NCI-H446 (cell line): Measurements from ENCODE around the gene OAT.
A peak's percentile ranks its signal among the peaks of the same experiment; 100 is the strongest.
"Not testable (repeated sequence)": the region's sequence is repeated elsewhere in the genome, so short reads cannot be mapped to it uniquely, and the experiment has no call there.

Experiments
- DNase-seq, 2 experiments: peaks; one replicate each; lab custom pipeline; 2025; lab: John Stamatoyannopoulos, UW

The OAT gene

DNA sequence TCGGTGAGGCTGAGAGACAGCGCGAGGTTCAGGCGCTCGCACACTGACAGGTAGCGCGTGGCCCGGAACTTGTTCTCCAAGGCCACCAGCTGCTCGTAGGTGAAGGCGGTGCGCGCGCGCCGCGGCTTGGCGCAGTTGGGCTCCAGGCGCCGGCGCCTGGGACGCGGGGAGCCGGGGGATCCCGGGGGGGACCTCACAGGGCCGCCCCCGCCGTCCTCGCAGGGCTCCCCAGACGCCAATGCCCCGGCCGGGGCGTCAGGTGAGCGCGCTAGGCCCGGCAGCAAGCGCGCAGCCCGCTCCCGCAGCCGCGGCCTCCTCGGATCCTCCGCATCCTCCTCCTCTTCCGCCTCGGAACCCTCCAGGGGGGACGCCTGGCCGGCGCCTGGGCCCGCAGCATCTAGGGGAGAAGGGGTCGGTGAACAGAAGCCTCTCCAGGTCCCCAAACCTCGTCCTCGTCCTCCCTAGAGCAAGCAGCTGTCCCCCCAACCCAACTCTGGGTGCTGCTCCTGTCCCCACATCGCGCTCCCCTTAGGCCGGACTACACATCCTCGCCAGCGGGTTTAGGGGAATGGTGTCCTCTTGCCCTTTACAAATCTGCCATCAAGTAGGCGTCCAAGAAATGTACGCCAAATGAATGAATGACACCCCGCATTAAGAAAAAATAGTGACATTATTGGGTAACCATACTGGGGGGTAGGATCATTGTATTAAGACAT, 29.2 kb upstream of the OAT start:
- DNase-seq = no peak

DNA sequence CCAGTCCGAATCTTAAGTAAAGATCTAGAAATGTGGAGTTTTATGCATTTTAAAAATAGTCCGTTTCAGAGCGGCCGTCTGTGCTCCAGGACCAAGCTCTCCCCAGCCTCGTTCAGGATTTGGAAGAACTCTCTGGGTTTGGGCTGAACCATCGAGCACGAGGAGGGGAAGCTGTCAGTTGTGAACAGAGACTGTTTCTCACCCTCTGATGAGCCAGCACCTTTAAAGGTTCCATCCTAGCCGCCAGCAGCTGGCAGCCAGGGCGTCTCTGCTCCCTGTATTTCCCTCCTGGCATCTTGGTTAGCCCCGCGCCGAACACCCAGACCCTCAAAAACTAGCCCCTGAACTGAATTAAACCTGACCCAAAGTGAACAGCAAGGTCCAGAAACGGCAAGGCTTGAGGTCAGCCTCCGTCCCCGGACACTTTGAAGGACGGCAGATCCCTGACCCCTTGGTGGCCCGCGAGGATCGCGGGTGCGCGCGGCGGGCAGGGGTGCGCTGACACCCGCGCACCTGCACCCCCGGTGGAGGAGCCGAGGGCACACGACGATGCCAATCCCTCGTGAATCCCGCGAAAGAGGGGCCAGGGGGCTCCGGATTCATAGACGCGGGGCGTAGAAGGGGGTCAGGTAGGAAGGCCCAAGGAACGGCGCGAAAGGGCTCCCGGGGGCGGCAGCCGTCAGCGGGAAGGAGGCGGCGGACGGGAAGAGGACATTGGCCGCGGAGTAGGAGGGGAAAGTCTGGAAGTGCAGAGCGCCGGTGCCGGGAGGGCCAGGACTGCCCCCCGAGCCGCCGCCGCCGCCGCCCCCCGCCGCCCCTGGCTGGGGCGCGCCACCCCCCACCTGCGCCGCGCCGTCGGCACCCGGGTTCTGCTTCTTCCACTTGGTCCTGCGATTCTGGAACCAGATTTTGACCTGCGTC, 28.4 kb upstream of the OAT start:
- DNase-seq = no peak

DNA sequence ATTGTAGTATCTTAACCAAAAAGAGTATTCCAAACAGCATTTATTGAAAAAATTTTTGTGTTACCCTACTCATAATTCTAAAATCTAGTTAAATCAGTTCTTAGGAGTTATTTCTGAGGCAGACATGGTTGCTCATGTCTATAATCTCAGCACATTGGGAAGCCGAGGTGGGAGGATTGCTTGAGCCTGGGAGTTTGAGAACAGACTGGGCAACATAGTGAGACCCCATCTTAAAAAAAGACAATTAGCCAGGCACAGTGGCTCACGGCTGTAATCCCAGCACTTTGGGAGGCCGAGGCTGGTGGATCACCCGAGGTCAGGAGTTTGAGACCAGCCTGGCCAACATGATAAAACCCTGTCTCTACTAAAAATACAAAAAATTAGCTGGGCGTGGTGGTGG, 23.0 kb upstream of the OAT start:
- not testable (repeated sequence) for DNase-seq

DNA sequence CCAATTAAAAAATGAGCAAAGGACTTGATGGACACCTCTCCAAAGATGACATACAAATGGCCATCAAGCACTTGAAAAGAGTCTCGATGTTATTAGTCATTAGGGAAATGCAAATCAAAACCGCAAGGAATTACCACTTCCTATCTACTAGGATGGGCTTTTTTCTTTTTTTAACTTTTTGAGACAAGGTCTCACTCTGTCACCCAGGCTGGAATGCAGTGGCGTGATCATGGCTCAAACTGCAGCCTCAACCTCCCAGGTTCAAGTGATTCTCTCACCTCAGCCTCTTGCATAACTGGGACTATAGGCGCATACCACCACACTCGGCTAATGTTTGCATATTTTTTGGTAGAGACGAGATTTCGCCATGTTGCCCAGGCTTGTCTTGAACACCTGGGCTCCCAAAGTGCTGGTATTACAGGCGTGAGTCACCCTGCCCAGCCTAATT, 17.5 kb upstream of the OAT start:
- no peak for DNase-seq

DNA sequence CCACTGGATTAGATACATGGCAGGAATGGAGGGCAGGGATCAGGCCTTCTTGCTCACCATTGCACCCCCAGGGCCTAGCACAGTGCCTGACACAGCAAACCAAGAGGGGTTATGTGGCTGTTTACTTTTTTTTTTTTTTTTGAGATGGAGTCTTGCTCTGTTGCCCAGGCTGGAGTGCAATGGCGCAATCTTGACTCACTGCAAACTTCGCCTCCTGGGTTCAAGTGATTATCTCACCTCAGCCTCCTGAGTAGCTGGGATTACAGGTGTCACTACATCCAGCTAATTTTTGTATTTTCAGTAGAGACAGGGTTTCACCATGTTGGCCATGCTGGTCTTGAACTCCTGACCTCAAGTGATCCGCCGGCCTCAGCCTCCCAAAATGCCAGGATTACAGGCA, 17.0 kb upstream of the OAT start:
- not testable (repeated sequence) for DNase-seq

DNA sequence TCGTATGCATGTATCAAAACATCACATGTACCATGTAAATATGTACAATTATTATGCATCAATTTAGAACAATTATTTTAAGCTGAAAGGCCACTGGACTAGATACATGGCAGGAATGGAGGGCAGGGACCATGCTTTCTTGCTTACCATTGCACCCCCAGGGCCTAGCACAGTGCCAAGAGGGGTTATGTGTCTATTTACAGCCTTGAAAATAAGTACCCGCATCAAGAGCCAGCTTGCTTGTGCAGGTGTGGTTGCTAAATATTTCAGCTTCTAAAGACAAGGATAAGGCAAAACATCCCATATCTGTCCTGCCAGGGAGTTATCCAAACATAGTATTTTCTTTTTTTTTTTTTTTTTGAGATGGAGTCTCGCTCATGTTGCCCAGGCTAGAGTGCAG, 14.7 kb upstream of the OAT start:
- DNase-seq = no peak

DNA sequence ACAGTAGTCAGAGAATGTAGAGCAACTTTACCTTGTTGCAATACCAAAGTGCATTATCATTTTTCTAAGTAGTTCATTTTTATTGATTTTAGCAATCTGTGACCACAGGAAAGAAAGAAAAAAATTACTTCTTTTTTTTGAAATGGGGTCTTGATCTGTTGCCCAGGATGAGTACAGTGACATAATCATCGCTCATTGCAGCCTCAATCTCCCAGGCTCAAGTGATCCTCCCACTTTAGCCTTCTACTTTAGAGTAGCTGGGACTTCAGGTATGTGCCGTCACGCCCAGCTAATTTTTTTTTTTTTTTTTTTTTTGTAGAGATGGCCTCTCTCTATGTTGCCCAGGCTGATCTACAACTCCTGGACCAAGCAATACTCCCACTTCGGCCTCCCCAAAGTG, 11.4 kb upstream of the OAT start:
- DNase-seq = no peak

DNA sequence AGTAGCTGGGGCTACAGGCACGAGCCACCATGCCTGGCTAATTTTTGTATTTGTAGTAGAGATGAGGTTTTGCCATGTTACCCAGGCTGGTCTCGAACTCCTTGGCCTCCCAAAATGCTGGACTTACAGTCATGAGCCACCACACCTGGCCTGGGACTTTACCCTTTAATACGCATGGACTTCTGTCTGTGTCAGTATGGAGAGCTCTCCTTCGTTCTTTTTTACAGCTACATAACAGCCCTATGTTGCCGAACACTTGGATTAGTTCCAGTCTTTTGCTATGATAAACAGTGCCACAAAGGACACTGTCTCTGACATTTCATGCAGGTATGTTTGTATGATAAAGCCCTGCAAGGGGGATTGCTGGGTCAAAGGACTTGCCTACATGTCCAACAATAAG, 10.9 kb upstream of the OAT start:
- no peak for DNase-seq

DNA sequence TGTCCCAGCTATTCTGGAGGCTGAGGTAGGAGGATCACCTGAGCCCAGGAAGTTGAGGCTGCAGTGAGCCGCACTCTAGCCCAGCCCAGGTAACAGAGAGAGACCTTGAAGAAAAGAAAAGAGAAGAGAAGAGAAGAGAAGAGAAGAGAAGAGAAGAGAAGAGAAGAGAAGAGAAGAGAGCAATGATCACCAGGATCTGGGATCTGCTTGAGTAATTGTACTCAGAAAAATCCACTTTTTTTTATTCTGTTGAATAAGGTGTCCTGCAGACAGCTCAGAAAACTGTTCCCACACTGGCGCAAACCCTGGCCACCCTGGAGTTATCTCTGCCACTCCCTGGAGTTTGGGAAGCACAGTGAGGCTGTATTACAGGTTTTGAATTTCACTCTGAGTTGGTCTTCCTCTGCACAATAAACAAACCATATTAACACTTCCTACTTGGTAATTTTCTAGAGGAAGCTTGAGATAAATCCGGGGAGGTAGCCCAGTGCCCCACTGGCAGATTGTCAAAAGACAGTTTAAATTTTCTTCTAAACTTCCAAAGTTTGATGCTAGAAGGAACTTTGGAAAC, 9.6 kb upstream of the OAT start:
- no peak for DNase-seq

DNA sequence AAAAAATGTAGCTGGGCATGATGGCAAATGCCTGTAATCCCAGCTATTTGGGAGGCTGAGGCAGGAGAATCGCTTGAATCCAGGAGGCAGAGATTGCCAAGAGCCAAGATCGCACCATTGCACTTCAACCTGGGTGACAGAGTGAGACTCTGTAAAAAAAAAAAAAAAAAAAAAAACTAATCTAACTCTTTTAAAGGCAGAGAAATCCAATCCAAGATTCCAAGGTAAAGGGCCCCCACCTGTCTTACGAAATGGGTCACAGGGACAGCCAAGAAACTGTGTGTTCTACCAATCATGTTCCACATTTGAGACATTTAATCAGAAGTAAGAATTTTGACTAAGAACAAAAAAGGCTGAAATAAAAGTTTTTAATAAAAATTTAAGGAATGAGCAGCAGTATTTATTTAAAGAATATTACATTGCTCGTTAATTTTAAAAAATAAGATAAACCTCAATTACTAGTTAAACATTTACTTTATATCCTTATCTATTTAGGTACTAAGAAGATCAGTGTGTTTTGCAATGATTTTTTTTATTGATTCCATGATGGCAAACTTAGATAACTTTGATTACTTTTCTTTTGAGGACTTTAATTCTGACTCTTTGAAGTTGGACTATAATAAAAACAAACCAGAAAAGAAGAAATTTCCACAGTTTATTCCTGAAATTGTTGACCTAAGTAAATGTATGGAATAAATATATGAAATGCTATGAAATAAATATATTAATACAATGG, 6.7 kb upstream of the OAT start:
- no peak for DNase-seq

DNA sequence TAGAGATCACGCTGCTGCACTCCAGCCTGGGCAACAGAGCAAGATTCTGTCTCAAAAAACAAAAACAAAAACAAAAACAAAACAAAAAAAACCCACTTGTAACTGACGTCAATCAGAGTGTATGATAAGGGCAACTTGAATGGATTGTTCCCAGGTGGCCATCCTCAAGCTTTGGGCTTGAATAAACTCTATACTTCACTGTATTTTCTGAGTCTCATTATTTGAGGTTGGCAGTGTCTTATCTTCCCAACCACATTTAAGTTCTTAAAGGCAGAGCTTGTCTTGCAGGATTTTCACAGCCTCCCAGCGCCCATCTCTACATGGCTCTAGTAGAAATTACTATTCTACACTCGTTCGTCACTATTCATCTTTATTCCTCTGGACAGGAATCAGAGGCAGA, 5.1 kb upstream of the OAT start:
- DNase-seq = no peak

DNA sequence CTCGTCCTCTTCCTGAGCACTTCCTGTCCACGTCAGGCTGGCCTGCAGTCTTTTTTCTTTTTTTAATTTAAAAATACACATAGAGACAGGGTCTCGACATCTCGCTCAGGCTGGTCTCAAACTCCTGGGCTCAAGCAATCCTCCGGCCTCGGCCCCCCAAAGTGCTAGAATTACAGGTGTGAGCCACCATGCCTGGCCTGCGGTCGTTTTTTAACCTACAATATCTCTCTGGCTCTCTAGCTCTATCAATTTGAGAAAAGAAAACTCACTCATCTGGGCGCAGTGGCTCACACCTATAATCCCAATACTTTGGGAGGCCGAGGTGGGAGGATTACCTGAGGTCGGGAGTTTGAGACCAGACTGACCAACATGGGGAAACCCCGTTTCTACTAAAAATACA, 4.0 kb upstream of the OAT start:
- no peak for DNase-seq

DNA sequence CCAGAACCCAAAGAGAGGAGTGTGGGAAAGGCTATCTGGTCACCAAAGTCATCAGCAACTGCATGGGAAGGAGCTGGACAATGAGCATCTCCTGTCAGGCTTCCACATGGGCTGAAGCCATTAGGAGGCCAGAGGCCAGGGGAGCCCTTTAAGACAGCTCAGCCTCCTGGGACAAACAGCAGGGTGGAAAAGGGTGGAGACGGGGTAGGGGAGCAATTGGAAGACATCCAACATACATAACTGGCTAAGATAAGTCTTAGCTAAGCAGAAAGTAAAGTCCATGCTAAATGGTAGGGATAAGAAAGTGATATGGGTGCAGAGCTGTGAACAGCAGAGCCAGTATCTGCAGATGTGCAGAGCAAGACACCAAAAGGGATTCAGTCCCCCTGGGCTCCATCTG, 1.5 kb upstream of the OAT start:
- no peak for DNase-seq

DNA sequence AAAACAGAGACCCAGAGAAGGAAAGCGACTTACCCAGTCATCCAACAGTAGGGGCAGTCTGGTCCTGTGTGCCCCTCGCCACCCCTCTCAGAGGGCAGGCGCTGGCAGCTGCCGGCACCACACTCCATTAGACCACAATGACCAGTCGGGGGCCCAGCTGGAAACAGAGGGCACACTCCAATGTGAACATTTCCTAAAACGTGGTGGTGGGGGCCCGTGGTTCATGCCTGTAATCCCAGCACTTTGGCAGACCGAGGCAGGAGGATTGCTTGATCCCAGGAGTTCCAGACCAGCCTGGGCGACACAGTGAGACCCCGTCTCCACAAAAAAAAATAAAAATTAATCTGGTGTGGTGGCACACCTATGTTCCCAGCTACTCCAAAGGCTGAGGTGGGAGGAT, 912 bp upstream of the OAT start:
- DNase-seq = no peak

DNA sequence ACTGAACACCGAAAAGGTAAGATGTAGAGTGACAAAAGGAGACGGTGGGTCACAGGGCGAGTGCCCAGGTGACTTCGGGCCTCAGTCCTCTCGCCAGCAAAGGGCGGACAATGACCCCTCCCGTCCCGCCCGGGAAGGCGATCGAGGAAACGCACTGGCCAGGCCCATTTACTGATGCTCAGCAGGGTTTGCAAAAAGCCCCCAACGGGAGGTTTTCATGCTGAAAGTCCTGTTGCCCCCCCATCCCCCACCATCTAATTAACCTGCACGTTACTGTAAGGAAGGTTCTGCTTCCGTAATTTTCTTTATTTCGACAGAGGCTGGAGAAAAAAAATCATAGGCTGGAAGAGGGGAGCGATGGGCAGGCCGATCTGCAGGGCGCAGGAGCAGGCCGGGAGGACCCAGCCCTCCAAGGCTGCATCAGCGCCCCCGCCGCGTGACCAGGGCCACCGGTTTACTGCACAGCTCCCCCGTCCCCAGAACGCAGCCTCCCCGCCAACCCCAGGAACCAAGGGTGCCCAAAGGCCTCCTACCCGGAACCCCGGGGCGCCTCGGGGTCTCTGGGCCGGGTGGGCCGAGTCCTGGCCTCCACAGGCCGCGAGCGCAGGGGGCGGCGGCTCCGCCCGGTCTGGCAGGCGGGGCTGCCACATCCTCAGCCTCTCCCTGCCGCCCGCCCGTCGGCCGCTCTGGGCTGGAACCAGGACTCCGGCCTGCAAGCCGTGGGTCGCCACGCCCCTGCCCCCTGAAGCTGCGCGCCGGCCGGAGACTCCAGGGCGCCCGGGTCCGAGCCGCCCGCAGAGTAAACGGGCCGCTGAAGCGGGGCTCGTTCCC, 613 bp downstream of the OAT start:
- DNase-seq = peak in 1 of 2 experiments; percentile 37

DNA sequence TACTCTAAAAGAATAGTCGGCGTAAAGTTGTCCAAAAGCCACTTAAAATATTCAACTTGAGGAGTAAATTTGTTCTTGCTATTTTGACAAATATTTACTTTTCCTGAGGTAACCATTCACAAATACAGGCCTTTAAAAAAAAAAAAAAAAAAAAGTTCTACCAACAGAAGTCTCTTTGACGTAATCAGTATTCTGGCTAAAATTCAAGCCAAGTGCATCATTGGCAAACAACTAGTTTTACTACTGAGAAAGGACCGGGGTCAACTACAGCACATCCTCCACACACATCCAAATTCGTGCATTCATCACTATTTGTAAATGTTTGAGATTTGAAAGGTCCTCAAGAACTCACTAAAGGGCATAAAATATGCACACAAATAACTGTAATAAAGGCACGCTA, 2.0 kb downstream of the OAT start:
- no peak for DNase-seq

DNA sequence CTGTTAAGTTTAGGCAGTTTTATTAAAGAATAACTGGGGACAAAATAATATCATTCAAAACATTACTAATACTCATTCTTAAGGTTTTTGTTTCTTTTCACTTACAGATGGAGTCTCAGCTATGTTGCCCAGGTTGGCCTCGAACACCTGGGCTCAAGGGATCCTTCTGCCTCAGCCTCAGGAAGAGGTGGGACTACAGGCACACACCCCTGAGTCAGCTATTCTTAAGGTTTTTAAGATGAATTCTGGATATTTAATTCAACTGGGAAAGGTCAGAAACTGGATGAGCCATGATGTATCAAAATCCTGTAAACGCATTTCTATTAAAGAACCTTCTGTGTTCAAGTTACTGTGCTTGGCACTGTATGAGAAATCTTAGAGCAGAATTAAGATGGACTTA, 3.5 kb downstream of the OAT start:
- no peak for DNase-seq

DNA sequence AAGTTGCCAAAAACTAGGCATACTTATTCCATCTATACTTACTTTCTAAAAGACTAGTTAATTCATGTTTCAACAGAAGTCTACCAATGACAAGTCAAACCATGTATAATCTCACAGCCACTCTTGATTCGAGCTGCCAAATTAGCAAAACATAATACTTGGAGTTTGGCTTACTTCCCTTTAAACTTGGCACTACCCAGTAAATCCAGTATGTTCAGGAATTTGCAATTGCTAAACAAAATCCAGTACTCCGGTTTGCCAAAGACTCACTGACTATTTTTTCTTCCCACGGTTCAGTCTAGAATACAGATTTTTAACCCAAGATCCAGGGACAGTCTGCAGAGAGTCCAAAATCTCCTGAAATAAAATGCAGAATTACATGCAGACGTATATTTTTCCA, 4.6 kb downstream of the OAT start:
- DNase-seq = no peak

DNA sequence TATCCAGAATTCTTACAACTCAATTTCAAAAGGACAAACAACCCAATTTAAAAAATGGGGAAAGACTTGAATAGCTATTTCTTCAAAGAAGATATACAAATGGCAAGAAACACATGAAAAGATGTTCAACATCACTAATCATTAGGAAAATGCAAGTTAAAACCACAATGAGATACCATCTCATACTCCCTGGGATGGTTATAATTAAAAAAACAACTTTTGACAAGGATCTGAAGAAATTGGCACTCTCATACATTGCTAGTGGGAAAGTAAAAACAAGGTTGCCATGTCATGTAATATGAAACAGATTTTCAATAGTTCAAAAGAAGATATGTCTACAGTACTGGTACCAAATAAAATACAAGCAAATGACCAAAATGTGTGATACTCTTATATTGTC, 9.0 kb downstream of the OAT start:
- DNase-seq = no peak

DNA sequence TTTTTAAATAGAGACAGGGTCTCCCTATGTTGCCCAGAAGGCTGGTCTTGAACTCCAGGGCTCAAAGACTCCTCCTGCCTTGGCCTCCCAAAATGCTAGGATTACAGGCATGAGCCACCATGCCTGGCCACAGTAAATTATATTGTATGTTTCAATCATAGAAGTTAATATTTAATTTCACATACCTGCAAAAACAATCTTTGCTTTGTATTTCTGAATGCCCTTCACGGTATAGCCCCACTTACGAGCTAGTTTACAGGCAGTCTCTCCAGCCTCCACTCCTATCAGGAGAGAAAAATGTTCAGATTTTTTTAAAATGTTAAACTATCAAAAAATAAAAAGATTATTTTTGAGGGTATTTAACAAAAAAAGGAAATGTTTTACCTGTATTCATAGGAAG, 10.4 kb downstream of the OAT start:
- no peak for DNase-seq

DNA sequence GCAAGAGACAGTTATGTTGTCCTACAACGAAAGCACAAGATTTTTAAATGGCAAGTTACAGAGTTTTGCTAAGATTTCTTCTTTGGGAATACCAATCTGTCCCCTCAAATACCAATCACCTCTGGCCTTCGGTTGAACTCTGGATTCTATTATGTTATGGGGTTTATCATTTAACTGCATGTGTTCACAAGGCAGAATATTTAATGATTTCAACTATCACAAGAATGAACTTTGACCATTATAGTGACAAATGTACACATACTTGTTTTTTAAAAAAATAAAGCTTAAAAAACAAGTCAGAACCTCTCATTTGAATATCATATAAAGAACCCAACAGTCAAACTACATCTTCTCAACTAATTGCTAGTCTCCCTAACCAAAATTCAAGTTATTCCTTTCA, 11.3 kb downstream of the OAT start:
- no peak for DNase-seq

DNA sequence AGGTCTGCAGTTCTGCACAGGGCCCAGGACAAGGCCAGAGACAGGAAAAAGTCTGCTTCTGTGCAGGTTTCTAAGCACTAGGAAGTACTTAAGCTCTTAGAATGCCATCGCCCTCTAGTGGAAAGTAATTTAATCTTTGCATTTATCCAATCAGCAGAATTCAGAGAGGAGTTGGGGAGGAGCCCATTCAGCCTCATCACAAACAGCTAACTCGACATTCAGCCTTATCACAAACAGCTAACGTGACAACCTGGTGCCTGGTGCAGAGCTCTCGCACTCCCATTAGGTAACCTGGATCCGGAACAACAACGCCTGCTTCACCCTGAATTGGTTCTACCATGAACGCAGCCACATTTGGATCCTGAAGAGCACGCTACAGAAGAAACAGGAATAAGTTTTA, 15.2 kb downstream of the OAT start:
- DNase-seq = peak; percentile 21 to 68
